ENCODE data around the gene CTNNA2.

Gene CTNNA2

DNA sequence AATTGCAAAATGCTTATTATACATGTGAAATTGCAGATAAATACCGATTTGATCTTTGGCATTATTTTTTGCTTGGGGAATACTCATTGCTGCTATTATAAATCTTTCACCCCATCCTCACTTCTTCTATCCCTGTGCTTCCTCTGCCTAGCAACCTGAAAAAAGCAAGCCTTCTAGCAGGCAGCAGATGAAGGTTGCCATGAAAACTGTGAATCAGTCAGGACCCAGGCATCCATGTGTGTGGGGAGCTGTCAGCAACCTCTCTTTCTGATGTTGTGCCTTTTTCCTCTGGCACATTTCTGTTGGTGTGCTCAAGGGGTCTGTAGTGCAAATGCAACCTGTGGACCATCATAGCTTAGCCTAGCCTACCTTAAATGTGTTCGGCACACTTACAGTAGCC lies 427.5 kb downstream of the CTNNA2 start:
- no peak for DNase-seq

- no peak for DNase-seq
Observed at GRCh38 chr2:79941179-79941578, 428.3 kb downstream of the CTNNA2 start.

DNA sequence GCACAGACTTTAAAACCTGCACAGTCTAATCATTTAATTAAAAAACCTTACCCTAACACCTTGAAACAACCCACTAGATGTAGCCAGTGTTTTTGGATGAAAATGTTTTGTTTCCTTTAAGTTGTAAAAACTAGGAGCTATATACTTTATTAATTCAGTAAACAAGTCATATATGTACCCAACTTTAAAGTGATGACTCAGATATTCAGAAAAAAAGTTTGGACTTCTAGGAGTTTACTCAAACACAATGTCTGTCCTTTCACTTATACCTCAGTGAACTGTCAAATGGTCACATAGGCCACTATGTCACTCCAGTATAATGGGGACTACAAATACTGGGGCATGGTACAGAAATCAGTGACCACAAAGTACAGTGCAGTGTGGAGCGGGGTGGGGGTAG lies 431.4 kb downstream of the CTNNA2 start:
- no peak for DNase-seq

DNA sequence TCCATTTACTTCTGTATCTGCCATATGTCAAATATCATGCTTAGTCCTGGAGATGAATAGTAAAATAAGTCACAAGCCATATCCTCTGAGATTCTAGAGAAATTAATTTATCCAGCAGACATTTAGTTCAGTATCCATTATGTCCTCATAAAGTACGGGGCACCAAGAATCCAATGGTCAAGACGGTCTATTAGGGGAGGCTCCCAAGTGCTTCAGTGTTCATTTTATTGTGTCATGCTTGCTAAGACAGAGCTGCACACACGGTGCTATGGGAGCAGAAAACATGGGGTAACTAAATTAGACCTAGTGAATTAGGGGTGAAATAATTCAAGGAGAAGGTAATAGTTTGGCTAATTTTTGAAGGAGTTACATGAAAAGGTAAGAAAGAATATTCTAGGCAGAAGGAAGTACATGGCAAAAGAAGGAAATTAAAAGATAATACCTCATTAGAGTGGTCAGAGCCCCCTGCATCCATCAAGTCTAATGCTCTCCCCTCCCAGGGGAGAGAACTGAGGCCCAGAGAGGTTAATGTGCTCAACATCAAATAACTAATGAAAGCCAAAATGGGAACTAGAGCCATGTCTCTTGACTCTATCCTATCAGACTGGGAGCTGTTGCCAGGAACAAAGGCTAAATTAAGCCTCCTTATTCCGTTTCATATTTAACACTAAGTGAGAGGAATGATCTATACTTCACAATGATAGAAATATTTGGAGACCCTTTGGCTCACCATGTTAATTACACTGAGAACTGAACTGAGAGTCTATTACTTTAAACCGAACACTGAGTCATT lies 433.0 kb downstream of the CTNNA2 start:
- DNase-seq = no peak

DNA sequence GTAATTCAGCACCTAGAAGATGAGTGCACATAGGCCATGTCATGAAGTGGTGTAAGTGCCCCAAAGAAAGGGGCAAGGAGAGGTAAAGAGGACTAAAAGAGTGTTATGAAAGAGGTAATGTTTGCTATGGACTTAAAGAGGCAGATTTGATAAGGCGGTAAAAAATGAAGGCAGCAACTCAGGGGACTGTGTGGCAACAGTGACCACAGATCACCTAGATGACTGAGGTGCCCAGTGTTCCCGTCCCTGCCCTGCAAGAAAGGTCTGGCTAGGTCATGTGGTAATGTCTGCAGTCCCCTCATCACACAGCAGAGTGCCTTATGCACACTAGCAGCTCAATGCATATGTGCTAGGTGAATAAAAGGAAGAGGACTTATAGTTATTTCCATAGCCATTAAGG lies 434.9 kb downstream of the CTNNA2 start:
- DNase-seq = no peak

DNA sequence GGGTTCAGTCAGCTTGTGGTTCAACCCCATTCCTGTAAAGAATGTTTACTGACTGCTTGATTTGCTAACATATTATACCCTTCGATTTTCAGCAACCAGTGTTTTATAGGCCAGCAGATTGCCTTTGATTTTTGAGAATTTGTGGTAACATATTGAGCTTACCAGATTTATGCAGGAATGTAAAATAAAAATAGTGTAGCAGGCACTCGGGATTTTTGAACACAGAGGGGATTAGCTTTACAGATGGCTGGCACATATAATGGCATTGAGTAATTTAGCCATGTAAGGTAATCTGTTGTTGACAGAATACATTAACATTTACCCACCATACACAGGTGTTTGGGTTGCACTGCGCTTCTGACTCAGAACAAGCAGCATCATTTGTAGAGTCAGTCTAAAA lies 437.7 kb downstream of the CTNNA2 start:
- no peak for DNase-seq

DNA sequence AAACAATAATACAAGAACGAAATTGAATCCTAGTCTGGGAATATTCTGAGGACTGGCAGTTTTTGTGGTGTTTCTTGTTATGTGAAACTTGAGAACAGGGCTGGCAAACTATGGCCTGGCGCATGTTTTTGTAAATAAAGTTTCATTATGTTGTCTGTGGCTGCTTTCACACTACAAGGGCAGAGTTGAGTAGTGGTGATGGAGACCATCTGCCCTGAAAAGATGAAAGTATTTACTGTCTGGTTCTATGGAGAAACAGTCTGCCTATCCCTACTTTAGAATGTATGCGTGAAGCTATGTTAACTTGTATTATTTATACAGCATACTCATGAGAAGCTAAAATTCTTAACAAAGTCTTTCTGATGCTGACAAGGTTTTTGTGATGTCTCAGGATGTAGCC lies 439.8 kb downstream of the CTNNA2 start:
- DNase-seq = no peak

DNA sequence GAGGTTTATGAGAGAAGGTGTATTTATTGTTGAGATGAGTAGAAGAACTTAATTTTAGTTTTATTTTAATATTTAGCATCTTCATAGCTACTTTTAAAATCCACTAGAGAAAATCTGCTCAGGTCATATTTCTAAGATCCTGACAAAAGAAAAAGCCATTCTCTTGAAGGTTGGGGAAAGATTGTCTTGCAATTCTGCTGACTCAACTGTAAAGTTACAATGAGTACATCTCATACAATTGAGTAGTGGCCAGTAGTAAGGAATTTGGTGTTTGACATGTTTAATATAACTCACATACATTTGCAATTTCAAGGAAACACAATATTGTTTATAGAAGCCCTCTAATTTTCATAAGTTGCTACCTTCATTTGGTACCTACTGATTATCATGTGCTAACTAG lies 447.2 kb downstream of the CTNNA2 start:
- no peak for DNase-seq

GRCh38 chr2:79960519-79960918 lies 447.7 kb downstream of the CTNNA2 start:
- DNase-seq = no peak

GRCh38 chr2:79964966-79965365 lies 452.1 kb downstream of the CTNNA2 start:
- DNase-seq = no peak

- no peak for DNase-seq
Observed at GRCh38 chr2:79966369-79966768, 453.5 kb downstream of the CTNNA2 start.

DNA sequence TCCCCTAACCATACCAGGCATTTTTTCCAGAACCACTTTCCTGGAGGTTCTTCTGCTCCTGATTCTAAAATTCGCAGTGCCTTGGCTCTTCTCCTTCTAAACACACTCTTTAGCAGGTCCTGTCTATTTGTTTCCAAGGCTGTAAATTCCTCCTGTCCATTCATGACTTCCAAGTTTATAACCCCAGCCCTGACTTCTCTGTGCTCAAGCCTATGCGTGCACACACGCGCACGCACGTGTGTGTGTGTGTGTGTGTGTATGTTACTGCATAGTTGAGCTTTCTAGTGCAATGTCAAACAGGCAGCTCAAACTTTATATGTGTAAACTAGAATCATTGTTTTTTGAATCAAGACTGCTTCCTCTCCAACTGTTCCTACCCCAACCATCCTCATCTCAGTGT lies 454.0 kb downstream of the CTNNA2 start:
- no peak for DNase-seq

- DNase-seq = no peak
Observed at GRCh38 chr2:79971807-79972206, 459.0 kb downstream of the CTNNA2 start.

GRCh38 chr2:79972661-79973060 lies 459.8 kb downstream of the CTNNA2 start:
- no peak for DNase-seq

DNA sequence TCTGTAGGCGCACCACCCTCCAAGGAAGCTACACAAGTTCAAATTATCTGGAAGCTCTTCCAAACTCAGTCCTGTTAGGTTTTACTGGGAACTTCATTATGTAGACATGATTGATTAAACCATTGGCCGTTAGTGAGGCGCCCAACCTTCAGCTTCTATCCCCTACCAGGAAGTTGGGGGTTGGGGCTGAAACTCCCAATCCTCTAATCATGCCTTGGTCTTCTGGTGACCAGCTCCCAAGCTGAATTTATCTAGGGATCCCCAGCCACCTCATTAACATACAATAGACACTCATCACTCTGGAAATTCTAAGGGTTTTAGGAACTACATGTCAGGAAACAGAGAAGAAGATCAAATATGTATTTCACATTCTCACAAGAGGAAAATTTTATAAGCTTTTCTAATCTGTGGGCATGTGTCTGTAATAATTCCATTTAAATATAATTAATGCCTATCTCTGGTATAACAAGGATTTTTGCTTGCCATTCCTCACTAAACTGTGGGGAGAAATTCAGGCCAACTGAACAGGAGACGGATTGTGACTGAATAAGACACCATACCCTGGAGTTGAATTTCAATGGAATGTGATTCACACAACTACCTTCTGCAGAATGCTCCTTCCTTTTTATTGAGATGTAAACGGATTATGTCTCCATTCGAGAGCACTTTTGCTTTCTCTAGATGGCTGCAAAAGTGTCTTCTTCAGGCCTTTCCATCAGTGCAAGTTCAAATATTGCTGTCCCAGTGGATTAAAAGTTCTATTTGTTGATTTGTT lies 463.1 kb downstream of the CTNNA2 start:
- DNase-seq = no peak

- no peak for DNase-seq
Observed at GRCh38 chr2:79977792-79978191, 464.9 kb downstream of the CTNNA2 start.

DNA sequence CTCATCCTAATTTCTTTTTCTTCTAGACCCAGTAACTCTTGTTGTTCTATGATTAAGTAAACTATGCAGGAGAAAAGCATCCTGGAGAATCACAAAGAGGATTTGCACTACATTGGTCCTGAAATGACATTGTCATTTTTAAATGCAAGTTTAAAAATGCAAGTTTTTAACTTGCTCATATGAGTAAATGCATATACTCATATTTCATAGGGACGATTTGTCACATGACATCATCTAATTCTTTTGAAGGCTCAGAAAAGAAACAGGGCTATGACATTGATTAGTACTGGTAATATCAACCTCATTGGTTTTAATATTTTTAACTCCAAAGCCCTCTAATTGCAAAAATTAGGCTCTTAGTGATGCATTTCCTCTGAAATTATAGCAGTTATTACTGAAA lies 467.3 kb downstream of the CTNNA2 start:
- DNase-seq = no peak

DNA sequence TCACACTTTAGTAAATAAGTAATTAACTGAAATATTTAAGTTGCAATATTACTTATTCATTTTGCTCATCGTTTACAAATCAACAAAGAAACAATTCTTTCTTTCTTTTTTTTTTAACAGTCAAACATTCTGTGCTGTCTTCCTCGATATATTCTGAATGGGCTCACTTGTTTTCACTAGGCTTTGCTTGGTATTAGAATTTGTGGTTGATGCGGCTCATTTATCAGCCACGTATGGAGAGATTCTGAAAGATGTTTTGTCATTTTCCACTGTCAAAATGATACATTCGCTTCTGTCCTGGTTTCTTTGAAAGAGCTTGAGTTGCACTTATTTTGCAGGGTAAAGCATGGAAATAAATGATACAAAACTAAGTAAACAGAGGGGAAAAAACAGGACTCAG lies 468.0 kb downstream of the CTNNA2 start:
- DNase-seq = no peak

DNA sequence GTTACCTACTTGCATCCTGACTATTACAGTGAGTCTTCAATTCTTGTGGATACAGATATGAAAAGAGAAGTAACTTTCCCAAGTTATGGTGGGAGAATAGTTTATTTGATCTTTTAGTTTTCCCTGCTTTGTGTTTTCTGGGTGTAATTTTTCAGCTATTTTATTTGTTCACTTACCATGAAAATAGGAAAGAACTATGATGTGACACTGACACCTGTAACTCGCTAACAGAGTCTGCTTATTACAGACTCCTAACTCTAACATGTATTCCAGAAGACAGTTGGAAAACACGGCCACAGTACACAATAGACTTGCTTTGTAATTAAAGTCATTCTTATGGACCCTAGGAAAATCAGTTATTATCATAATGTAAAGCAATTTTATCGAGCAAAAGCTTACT lies 468.5 kb downstream of the CTNNA2 start:
- DNase-seq = no peak

DNA sequence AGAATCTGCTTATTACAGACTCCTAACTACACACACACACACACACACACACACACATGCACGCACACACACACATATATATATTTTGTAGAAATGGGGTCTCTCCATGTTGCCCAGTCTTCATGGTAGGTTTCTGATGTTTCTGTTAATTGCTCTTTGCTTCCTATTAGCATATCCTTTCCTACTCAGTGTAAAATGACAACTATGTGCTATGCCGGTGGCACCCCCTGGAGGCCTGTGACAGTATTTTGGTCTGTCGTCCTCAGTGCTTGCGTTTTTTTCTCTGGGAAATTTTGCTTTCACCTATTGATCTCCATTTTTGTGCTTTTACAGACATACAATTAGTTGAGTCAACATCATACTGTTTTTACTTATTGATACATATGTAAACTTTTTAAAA lies 469.6 kb downstream of the CTNNA2 start:
- DNase-seq = no peak

- no peak for DNase-seq
Observed at GRCh38 chr2:79984476-79984875, 471.6 kb downstream of the CTNNA2 start.

GRCh38 chr2:79985145-79985544 lies 472.3 kb downstream of the CTNNA2 start:
- no peak for DNase-seq

GRCh38 chr2:79985571-79985970 lies 472.7 kb downstream of the CTNNA2 start:
- DNase-seq = no peak

GRCh38 chr2:79993144-79993543 lies 480.3 kb downstream of the CTNNA2 start:
- DNase-seq = no peak

- DNase-seq = no peak
Observed at GRCh38 chr2:79994161-79994560, 481.3 kb downstream of the CTNNA2 start.
